Transverse colon (tissue), 4 donors: Measurements from ENCODE around the gene SCMH1. TPM values are rescaled to one million over a fixed set of nuclear protein-coding genes. Genes with fewer than 3 reads are reported as not detected.

Source experiments
- DNase-seq: peaks from one replicate; pipeline ENCODE4 v3.0.0-alpha.2; 2019
- H3K27ac ChIP-seq, 4 donors: fragments of 200-600 bp; sonication (generic); 2 replicates each; pipeline ENCODE4 v1.5.1; 2016 to 2018; ENCODE audit warnings: inconsistent platforms in 4 of 4
- H3K27me3 ChIP-seq: fragments of 200-600 bp; sonication (generic); 2 replicates; pipeline ENCODE4 v1.5.1; 2017; ENCODE audit warnings: inconsistent platforms
- H3K36me3 ChIP-seq, 4 donors: fragments of 200-600 bp; sonication (generic); 2 replicates each; pipeline ENCODE4 v1.5.1; 2017 to 2019; ENCODE audit warnings: inconsistent platforms in 4 of 4
- H3K4me1 ChIP-seq, 4 donors: fragments of 200-600 bp; sonication (generic); 2 replicates each; pipeline ENCODE4 v1.5.1; 2017 to 2020; ENCODE audit warnings: inconsistent platforms in 4 of 4
- H3K4me3 ChIP-seq, 4 donors: fragments of 200-600 bp; sonication (generic); 1 replicate in 1 of 4; 2 replicates in 3 of 4; pipeline versions ENCODE4 v1.5.1 to v1.6.1; 2017 to 2019; ENCODE audit warnings: inconsistent platforms in 4 of 4
- H3K9me3 ChIP-seq, 2 donors: fragments of 200-600 bp; sonication (generic); 2 replicates each; pipeline ENCODE4 v1.5.1; 2017 to 2019; ENCODE audit warnings: inconsistent platforms in 2 of 2
- EP300 ChIP-seq: sonication (generic); formaldehyde crosslinking; IDR thresholded peaks from one replicate; pipeline ENCODE4 v1.6.1; 2017; ENCODE audit warnings: antibody characterized with exemption, low read depth
- POLR2A ChIP-seq: fragments of 450-650 bp; IDR thresholded peaks from one replicate; pipeline ENCODE4 v1.6.1; 2016; ENCODE audit warnings: antibody characterized with exemption, mild to moderate bottlenecking, moderate library complexity
- POLR2AphosphoS5 ChIP-seq, 3 donors: sonication (generic); formaldehyde crosslinking; IDR thresholded peaks; one replicate each; pipeline ENCODE4 v1.6.1; 2016; ENCODE audit warnings: antibody characterized with exemption in 3 of 3
- WGBS, 2 donors: methylation state at CpG; one replicate each; pipeline ENCODE4 v1.1.5; 2018; ENCODE audit warnings: low coverage in 1 of 2; 5-methylcytosine and 5-hydroxymethylcytosine counted together
- in situ Hi-C, 4 donors: fragments of 200-750 bp; cut with MboI; loops; one replicate each; pipeline versions ENCODE4 v1.15.0 to v1.15.1; 2017; ENCODE audit warnings: low sequenced_read_pairs in 3 of 4, low pct_ligation_motif_present in 1 of 4, low pct_unique_long_range_greater_than_20kb in 1 of 4
- intact Hi-C: fragments of 100-400 bp; cut with DNase I; formaldehyde crosslinking; loops from one replicate; pipeline ENCODE4 v1.15.1; 2023; ENCODE audit warnings: low total_unique reads
- total RNA-seq, 4 donors: library from RNA; depleted of rRNA; stranded (reverse); fragments of >200 nt; gene quantifications; one replicate each; pipeline ENCODE4 v1.1.0, GENCODE V29; 2016
- TF ChIP-seq, protein P1 (sequence below), 5 experiments: fragments of 200-600 bp in 3 of 5; fragments of 450-650 bp in 2 of 5; sonication (generic) in 3 of 5; IDR thresholded peaks; 1 replicate in 2 of 5; 2 replicates in 3 of 5; pipeline ENCODE4 v1.5.1; 2016 to 2017; ENCODE audit warnings: antibody characterized with exemption in 5 of 5, inconsistent platforms in 3 of 5, mild to moderate bottlenecking in 2 of 5, moderate library complexity in 1 of 5

The SCMH1 gene
- total RNA-seq, 4 donors from 2014 or later: 24.5 to 66.8 (median 49.1) TPM

GRCh38 chr1:41013796-41014195 lies 228.3 kb downstream of the SCMH1 start:
- Histone ChIP-seq H3K4me3 (no peak overlapping the region), H3K9me3 (no peaks in the 10 kb centered on the region), H3K36me3 (peaks cover 0 to 13% (median 0%) of the 10 kb centered on the region in 4 donors), H3K27ac (no peak overlapping the region), H3K27me3 (no peaks in the 10 kb centered on the region), H3K4me1 (no peaks in the 10 kb centered on the region)
- 40 to 92% methylated on average over 1 to 7 of the region's 7 CpGs for WGBS, 2 donors
- intact Hi-C loops (no loop called here), in situ Hi-C loops (no loop called here)
- no peak for DNase-seq
- TF ChIP-seq, protein P1, sequence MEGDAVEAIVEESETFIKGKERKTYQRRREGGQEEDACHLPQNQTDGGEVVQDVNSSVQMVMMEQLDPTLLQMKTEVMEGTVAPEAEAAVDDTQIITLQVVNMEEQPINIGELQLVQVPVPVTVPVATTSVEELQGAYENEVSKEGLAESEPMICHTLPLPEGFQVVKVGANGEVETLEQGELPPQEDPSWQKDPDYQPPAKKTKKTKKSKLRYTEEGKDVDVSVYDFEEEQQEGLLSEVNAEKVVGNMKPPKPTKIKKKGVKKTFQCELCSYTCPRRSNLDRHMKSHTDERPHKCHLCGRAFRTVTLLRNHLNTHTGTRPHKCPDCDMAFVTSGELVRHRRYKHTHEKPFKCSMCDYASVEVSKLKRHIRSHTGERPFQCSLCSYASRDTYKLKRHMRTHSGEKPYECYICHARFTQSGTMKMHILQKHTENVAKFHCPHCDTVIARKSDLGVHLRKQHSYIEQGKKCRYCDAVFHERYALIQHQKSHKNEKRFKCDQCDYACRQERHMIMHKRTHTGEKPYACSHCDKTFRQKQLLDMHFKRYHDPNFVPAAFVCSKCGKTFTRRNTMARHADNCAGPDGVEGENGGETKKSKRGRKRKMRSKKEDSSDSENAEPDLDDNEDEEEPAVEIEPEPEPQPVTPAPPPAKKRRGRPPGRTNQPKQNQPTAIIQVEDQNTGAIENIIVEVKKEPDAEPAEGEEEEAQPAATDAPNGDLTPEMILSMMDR (IDR thresholded peaks at IDR 0.05): no peak

DNA sequence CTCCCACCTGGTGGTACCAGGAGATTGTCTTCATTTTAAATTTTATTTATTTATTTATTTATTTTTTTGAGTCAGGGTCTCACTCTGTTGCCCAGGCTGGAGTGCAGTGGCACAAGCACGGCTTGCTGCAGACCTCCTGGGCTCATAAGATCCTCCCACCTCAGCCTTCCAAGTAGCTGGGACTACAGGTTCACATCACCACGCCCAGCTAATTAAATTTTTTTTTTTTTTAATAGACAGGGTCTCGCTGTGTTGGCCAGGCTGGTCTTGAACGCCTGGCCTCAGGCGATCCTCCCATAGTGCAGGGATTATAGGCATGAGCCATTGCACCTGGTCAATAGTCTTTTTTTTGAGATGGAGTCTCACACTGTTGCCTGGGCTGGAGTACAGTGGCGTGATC lies 229.1 kb downstream of the SCMH1 start:
- Histone ChIP-seq H3K4me1 (no peaks in the 10 kb centered on the region), H3K27me3 (no peaks in the 10 kb centered on the region), H3K36me3 (peaks cover 0 to 15% (median 2%) of the 10 kb centered on the region in 4 donors), H3K27ac (no peak overlapping the region), H3K4me3 (no peak overlapping the region), H3K9me3 (no peaks in the 10 kb centered on the region)
- TF ChIP-seq, protein P1 (IDR thresholded peaks at IDR 0.05): no peak
- TF ChIP-seq POLR2AphosphoS5 (IDR thresholded peaks at IDR 0.05): no peak
- TF ChIP-seq POLR2A: no peak
- TF ChIP-seq EP300: no peak
- 82 to 91% methylated on average over 6 of the region's 6 CpGs for WGBS, 2 donors
- no peak for DNase-seq
- in situ Hi-C loops: no loop called here
- intact Hi-C loops: no loop called here

- intact Hi-C loops (no loop called here), in situ Hi-C loops (no loop called here)
- 71% methylated on average over 1 of the region's 1 CpG; no CpG with 5 or more reads in 1 of the 2 donors for WGBS, 2 donors
- no peak overlapping the region for H3K4me3 ChIP-seq
- H3K9me3 ChIP-seq: no peaks in the 10 kb centered on the region
- H3K27ac ChIP-seq: no peak overlapping the region
- TF ChIP-seq POLR2A (no peak), POLR2AphosphoS5 (IDR thresholded peaks at IDR 0.05) (no peak), EP300 (no peak)
- TF ChIP-seq, protein P1 (IDR thresholded peaks at IDR 0.05): no peak
- H3K27me3 ChIP-seq: no peaks in the 10 kb centered on the region
- peaks cover 0 to 15% (median 2%) of the 10 kb centered on the region in 4 donors for H3K36me3 ChIP-seq
- no peak for DNase-seq
- no peaks in the 10 kb centered on the region for H3K4me1 ChIP-seq
These were observed 231.8 kb downstream of the SCMH1 start for GRCh38 chr1:41010345-41010744.

DNA sequence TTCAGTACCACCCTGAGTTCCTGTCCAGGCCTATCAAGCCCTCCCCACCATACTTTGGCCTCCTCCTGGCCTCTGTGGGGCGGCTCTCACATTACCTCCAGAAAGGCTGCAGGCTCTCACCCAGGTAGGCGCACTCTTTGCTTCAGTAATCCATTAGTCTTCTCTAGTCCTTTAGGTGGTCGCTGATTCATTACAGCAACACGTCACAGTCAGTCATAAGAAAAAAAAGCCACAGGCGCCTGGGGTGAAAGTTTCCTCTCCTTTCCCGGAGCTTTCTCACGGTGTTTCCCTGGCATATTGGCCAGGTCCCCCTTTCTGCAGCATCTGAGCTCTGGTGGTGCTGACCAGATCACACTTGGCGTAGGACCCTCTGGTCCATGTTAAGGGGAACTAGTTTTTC lies 232.6 kb downstream of the SCMH1 start:
- Histone ChIP-seq H3K27me3 (no peaks in the 10 kb centered on the region), H3K9me3 (no peaks in the 10 kb centered on the region), H3K36me3 (peaks cover 0 to 15% (median 2%) of the 10 kb centered on the region in 4 donors), H3K4me1 (no peaks in the 10 kb centered on the region), H3K4me3 (no peak overlapping the region), H3K27ac (no peak overlapping the region)
- TF ChIP-seq POLR2AphosphoS5 (IDR thresholded peaks at IDR 0.05): no peak
- TF ChIP-seq EP300: no peak
- TF ChIP-seq POLR2A: no peak
- TF ChIP-seq, protein P1 (IDR thresholded peaks at IDR 0.05): no peak
- intact Hi-C loops: no loop called here
- no peak for DNase-seq
- in situ Hi-C loops: no loop called here
- 88 to 94% methylated on average over 1 to 8 of the region's 8 CpGs for WGBS, 2 donors
